Endothelial cell of umbilical vein (primary cell): ENCODE measurements around the gene FAM229A. TPM values are rescaled to one million over a fixed set of nuclear protein-coding genes. Genes with fewer than 3 reads are reported as not detected.

Source experiments
- BruUV-seq: library from RNA; stranded (reverse); fragments of 400-500 nt; replicated peaks from 2 replicates; lab custom pipeline; 2021; lab: Mats Ljungman, UMichigan
- CTCF ChIA-PET: fragments of 300-600, 350-600 bp; sonication (Branson Sonifier 250); formaldehyde crosslinking; loops from one replicate; lab custom pipeline; 2021; ENCODE audit warnings: antibody characterized with exemption, inconsistent platforms; lab: Charles Lee
- POLR2A ChIA-PET: fragments of 300-600, 350-600 bp; sonication (Branson Sonifier 250); formaldehyde crosslinking; loops from one replicate; lab custom pipeline; 2021; ENCODE audit warnings: antibody characterized with exemption, inconsistent platforms; lab: Charles Lee
- DNase-seq: peaks from one replicate; pipeline ENCODE4 v3.0.0-alpha.2; 2011; ENCODE audit warnings: low read depth, low spot score
- FAIRE-seq: peaks from 2 replicates; lab custom pipeline; 2011; peaks lifted over from hg19 to GRCh38; lab: Jason Lieb, UNC
- H2AFZ ChIP-seq: 2 replicates; pipeline ENCODE4 v1.6.0; 2012; ENCODE audit warnings: low read depth, low read length, control low read depth, inconsistent platforms
- H3K27ac ChIP-seq: 2 replicates; pipeline ENCODE4 v1.5.1; 2011; ENCODE audit warnings: low read depth, mild to moderate bottlenecking, control low read depth, low read length, moderate library complexity; ENCODE audit not compliant: insufficient read depth
- H3K27me3 ChIP-seq, 2 experiments: 2 replicates each; pipeline versions ENCODE4 v1.6.0 to v1.6.1; 2011; ENCODE audit warnings: low read length in 2 of 2, mixed read lengths in 1 of 2; ENCODE audit not compliant: control insufficient read depth in 2 of 2, insufficient read depth in 2 of 2
- H3K36me3 ChIP-seq, 2 experiments: 2 replicates in 1 of 2; 3 replicates in 1 of 2; pipeline ENCODE4 v1.5.1; 2011; ENCODE audit warnings: low read length in 2 of 2, mild to moderate bottlenecking in 1 of 2, moderate library complexity in 1 of 2; ENCODE audit not compliant: control insufficient read depth in 2 of 2, insufficient read depth in 2 of 2; ENCODE audit errors: extremely low read depth in 1 of 2
- H3K4me1 ChIP-seq: 3 replicates; pipeline ENCODE4 v1.5.1; 2011; ENCODE audit warnings: mild to moderate bottlenecking, low read length; ENCODE audit not compliant: control insufficient read depth, insufficient read depth; ENCODE audit errors: extremely low read depth
- H3K4me2 ChIP-seq: 2 replicates; pipeline ENCODE4 v1.6.1; 2011; ENCODE audit warnings: low read length, control low read depth, mixed read lengths; ENCODE audit not compliant: insufficient read depth
- H3K4me3 ChIP-seq, 3 experiments: fragments of 200-600 bp in 1 of 3; sonication (generic), shearing (Covaris generic) in 1 of 3; replicated peaks in 1 of 3; 2 replicates each; pipeline ENCODE4 v1.5.1; 2011 to 2016; ENCODE audit warnings: control low read depth in 3 of 3, low read length in 3 of 3, mild to moderate bottlenecking in 2 of 3, inconsistent platforms in 1 of 3, low read depth in 1 of 3, moderate library complexity in 1 of 3; ENCODE audit not compliant: insufficient read depth in 1 of 3
- H3K79me2 ChIP-seq: 2 replicates; pipeline ENCODE4 v1.6.0; 2012; ENCODE audit warnings: low read length, inconsistent platforms; ENCODE audit not compliant: control insufficient read depth, insufficient read depth
- H3K9ac ChIP-seq: replicated peaks from 2 replicates; pipeline ENCODE3; 2011; ENCODE audit warnings: low read length, control low read depth; ENCODE audit not compliant: insufficient read depth; ENCODE audit errors: extremely low read depth
- H3K9me1 ChIP-seq: replicated peaks from 3 replicates; pipeline ENCODE4 v1.6.0; 2011; ENCODE audit warnings: mild to moderate bottlenecking, low read length; ENCODE audit not compliant: control insufficient read depth, insufficient read depth; ENCODE audit errors: extremely low read depth
- H3K9me3 ChIP-seq: replicated peaks from 2 replicates; pipeline ENCODE4 v1.5.1; 2012; ENCODE audit warnings: low read length, inconsistent platforms; ENCODE audit not compliant: control insufficient read depth, insufficient read depth
- H4K20me1 ChIP-seq: replicated peaks from 2 replicates; pipeline ENCODE3; 2011; ENCODE audit warnings: mild to moderate bottlenecking, low read length; ENCODE audit not compliant: control insufficient read depth, insufficient read depth; ENCODE audit errors: extremely low read depth
- EZH2 ChIP-seq: IDR thresholded peaks from 2 replicates; pipeline ENCODE4 v1.6.1; 2012; ENCODE audit warnings: borderline replicate concordance, low read depth, mild to moderate bottlenecking, moderate library complexity, low read length, inconsistent platforms; ENCODE audit not compliant: severe bottlenecking
- FOS ChIP-seq: IDR thresholded peaks from 2 replicates; pipeline ENCODE4 v1.6.1; 2011; ENCODE audit warnings: mild to moderate bottlenecking, low read length, moderate library complexity, borderline replicate concordance; ENCODE audit not compliant: insufficient read depth
- GATA2 ChIP-seq: IDR thresholded peaks from 2 replicates; pipeline ENCODE4 v1.7.0; 2011; ENCODE audit warnings: low read depth, mild to moderate bottlenecking, moderate library complexity, mixed read lengths, low read length; ENCODE audit not compliant: insufficient read length, insufficient read depth
- JUN ChIP-seq: IDR thresholded peaks from 2 replicates; pipeline ENCODE4 v1.6.1; 2011; ENCODE audit warnings: borderline replicate concordance, low read depth; ENCODE audit not compliant: insufficient read length, insufficient read depth
- MYC ChIP-seq: IDR thresholded peaks from one replicate; pipeline ENCODE4 v1.6.1; 2011; ENCODE audit warnings: mild to moderate bottlenecking, low read depth, low read length
- POLR2A ChIP-seq: IDR thresholded peaks from 2 replicates; pipeline ENCODE4 v1.6.1; 2012; ENCODE audit warnings: low read depth, mild to moderate bottlenecking, control low read depth, low read length
- POLR2AphosphoS5 ChIP-seq: IDR thresholded peaks from 2 replicates; pipeline ENCODE4 v1.6.1; 2012; ENCODE audit warnings: low read depth, mild to moderate bottlenecking, control low read depth, low read length, moderate library complexity; ENCODE audit not compliant: insufficient read depth
- dilution Hi-C: fragments of 300-500 bp; cut with MboI; formaldehyde crosslinking; loops from one replicate; pipeline ENCODE4 v1.15.0; 2019; ENCODE audit warnings: low sequenced_read_pairs; ENCODE audit not compliant: extremely low pct_ligation_motif_present
- intact Hi-C: fragments of 100-400 bp; cut with micrococcal nuclease; formaldehyde crosslinking; loops from one replicate; pipeline ENCODE4 v1.10.0; 2022
- polyA plus RNA-seq, 4 experiments: library from polyadenylated mRNA; depleted of rRNA in 3 of 4; stranded (reverse) in 3 of 4; unstranded in 1 of 4; fragments of >200 nt; gene quantifications; 2 replicates each; pipeline versions ENCODE4 v1.2.1 to v1.2.3, GENCODE V29; 2011 to 2012; ENCODE audit warnings: missing spikeins in 1 of 4
- total RNA-seq: library from RNA; stranded (reverse); gene quantifications from 2 replicates; pipeline ENCODE4 v1.2.3, GENCODE V29; 2021
- TF ChIP-seq, protein P1 (sequence below), 2 donors: IDR thresholded peaks; 1 replicate in 1 of 2; 2 replicates in 1 of 2; pipeline ENCODE4 v1.5.1; 2011; ENCODE audit warnings: low read length in 2 of 2, mild to moderate bottlenecking in 2 of 2, moderate library complexity in 2 of 2, control low read depth in 1 of 2, inconsistent platforms in 1 of 2, low read depth in 1 of 2; ENCODE audit not compliant: insufficient read depth in 1 of 2; ENCODE audit errors: extremely low read depth in 1 of 2
- TF ChIP-seq, protein P2 (sequence below): IDR thresholded peaks from 2 replicates; pipeline ENCODE4 v1.6.1; 2011; ENCODE audit not compliant: insufficient read depth, insufficient read length

FAM229A gene
- total and polyA plus RNA-seq, 2 donors (not counting 3 experiments of a cell fraction or from before 2014, with no cell fraction given): 8.9 to 11.6 TPM

DNA sequence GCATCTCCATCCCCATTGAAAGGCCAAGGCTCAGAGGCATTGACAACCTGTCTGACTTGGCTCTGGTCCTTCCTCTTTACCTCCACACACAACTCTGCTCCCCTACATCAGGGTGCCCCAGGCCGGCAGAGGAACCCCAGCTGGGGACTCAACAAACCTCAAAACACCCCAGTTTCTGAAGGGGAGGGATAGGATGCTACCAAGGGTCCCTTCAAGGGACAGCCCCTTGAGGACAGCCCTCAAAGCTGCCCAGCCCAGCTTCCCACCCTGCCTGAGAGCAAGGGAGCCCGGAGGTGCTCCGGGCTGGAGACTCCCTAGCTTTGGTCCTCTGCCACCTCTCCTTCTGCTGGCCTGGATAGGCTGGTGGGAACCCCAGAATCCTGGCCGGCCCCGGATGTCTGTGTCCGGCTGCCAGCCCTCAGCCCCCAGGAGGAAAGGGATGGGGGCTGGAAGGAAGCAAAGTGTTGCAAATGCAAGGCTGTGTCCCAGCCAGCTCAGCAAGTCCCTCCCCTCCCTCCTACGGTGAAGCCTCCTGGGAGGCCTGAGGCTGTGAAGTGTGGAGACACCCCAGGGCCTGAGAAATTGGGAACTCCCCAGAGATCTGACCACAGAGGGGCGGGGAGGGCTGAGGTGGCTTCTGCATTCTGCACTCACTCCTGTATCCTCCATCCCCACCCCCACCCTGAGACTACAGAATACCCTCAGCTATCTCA, 25.2 kb downstream of the FAM229A start:
- Histone ChIP-seq H3K27me3 (no peaks in the 10 kb centered on the region), H3K9ac (no peak overlapping the region), H3K4me2 (no peak overlapping the region), H3K4me1 (peaks cover 14% of the 10 kb centered on the region), H4K20me1 (no peaks in the 10 kb centered on the region), H3K9me3 (no peaks in the 10 kb centered on the region), H3K9me1 (no peaks in the 10 kb centered on the region), H3K4me3 (no peak overlapping the region), H3K36me3 (peaks cover 6 to 13% of the 10 kb centered on the region in 2 experiments), H2AFZ (no peak overlapping the region), H3K79me2 (peaks cover 19% of the 10 kb centered on the region), H3K27ac (no peak overlapping the region)
- intact Hi-C loops: loop anchor here (1.0 to 5.0 kb wide), 2 partner anchors 14 to 115 kb away; partner anchors contain the start of genes EIF3I and TMEM234
- DNase-seq (no peak), FAIRE-seq (no peak)
- dilution Hi-C loops: no loop called here
- TF ChIP-seq, protein P1, sequence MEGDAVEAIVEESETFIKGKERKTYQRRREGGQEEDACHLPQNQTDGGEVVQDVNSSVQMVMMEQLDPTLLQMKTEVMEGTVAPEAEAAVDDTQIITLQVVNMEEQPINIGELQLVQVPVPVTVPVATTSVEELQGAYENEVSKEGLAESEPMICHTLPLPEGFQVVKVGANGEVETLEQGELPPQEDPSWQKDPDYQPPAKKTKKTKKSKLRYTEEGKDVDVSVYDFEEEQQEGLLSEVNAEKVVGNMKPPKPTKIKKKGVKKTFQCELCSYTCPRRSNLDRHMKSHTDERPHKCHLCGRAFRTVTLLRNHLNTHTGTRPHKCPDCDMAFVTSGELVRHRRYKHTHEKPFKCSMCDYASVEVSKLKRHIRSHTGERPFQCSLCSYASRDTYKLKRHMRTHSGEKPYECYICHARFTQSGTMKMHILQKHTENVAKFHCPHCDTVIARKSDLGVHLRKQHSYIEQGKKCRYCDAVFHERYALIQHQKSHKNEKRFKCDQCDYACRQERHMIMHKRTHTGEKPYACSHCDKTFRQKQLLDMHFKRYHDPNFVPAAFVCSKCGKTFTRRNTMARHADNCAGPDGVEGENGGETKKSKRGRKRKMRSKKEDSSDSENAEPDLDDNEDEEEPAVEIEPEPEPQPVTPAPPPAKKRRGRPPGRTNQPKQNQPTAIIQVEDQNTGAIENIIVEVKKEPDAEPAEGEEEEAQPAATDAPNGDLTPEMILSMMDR (IDR thresholded peaks at IDR 0.05; ENCODE audit: extremely low read depth in 1 of 2, insufficient read depth in 1 of 2, low read depth in 1 of 2, low read length in 2 of 2): no peak
- TF ChIP-seq MYC (no peak), JUN (no peak), POLR2AphosphoS5 (no peak), FOS (no peak), POLR2A (no peak), GATA2 (no peak), EZH2 (no peak)
- TF ChIP-seq, protein P2, sequence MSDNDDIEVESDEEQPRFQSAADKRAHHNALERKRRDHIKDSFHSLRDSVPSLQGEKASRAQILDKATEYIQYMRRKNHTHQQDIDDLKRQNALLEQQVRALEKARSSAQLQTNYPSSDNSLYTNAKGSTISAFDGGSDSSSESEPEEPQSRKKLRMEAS: no peak
- BruUV-seq: no TSS peak
- POLR2A ChIA-PET: interaction anchor here (0.6 to 2.2 kb wide), 9 partner anchors 9 to 229 kb away, joined by 3 to 40 read pairs (median 6); partner anchors contain the start of genes KPNA6 and TXLNA
- CTCF ChIA-PET: interaction anchor here (1.3 to 1.7 kb wide), 4 partner anchors 15 to 121 kb away, joined by 3 to 8 read pairs (median 4); no protein-coding TSS in a partner anchor
